SK-N-SH treated with all-trans-retinoic acid at 6 μM for 48 hours (cell line): ENCODE results near the gene AP3S1.
A peak's percentile ranks its signal among the peaks of the same experiment; 100 is the strongest.

Experiments used
- ATAC-seq: fragments of 200-7000 bp; cut with Tn5 transposase; 3 replicates; pipeline ENCODE4 v1.9.1; 2020; ENCODE audit warnings: mild to moderate bottlenecking, moderate library complexity
- ARNTL ChIP-seq: fragments of 450-650 bp; formaldehyde crosslinking; IDR thresholded peaks from 2 replicates; pipeline ENCODE4 v1.5.0; 2020; ENCODE audit warnings: low read depth, mild to moderate bottlenecking, moderate library complexity, borderline replicate concordance
- BACH2 ChIP-seq: fragments of 250-450 bp; sonication (Bioruptor Pico); IDR thresholded peaks from 2 replicates; pipeline ENCODE4 v1.9.0; 2021; ENCODE audit warnings: mild to moderate bottlenecking, borderline replicate concordance
- CSRNP3 ChIP-seq: fragments of 250-450 bp; sonication (Bioruptor Pico); IDR thresholded peaks from 2 replicates; pipeline ENCODE4 v1.5.1; 2021; ENCODE audit warnings: mild to moderate bottlenecking, moderate library complexity
- ESRRG ChIP-seq: fragments of 250-450 bp; sonication (Bioruptor Pico); IDR thresholded peaks from 2 replicates; pipeline ENCODE4 v1.6.1; 2021; ENCODE audit warnings: mild to moderate bottlenecking
- GLIS3 ChIP-seq: fragments of 250-450 bp; sonication (Bioruptor Pico); IDR thresholded peaks from 2 replicates; pipeline ENCODE4 v1.5.0; 2020; ENCODE audit warnings: mild to moderate bottlenecking, moderate library complexity
- OSR1 ChIP-seq: fragments of 250-450 bp; sonication (Bioruptor Pico); IDR thresholded peaks from 2 replicates; pipeline ENCODE4 v1.8.0; 2022; ENCODE audit warnings: moderate library complexity, mild to moderate bottlenecking, inconsistent platforms
- PATZ1 ChIP-seq: fragments of 250-450 bp; sonication (Bioruptor Pico); IDR thresholded peaks from 2 replicates; pipeline ENCODE4 v1.8.0; 2020; ENCODE audit warnings: mild to moderate bottlenecking, moderate library complexity, borderline replicate concordance
- POU6F1 ChIP-seq: fragments of 250-450 bp; sonication (Bioruptor Pico); IDR thresholded peaks from 2 replicates; pipeline ENCODE4 v1.8.0; 2021; ENCODE audit warnings: low read depth, mild to moderate bottlenecking, moderate library complexity, borderline replicate concordance
- PPARA ChIP-seq: fragments of 250-450 bp; sonication (Bioruptor Pico); IDR thresholded peaks from 2 replicates; pipeline ENCODE4 v1.5.0; 2020; ENCODE audit warnings: mild to moderate bottlenecking, borderline replicate concordance
- SNAI2 ChIP-seq: fragments of 250-450 bp; sonication (Bioruptor Pico); IDR thresholded peaks from 2 replicates; pipeline ENCODE4 v1.5.0; 2020; ENCODE audit warnings: mild to moderate bottlenecking, moderate library complexity
- TCF4 ChIP-seq: fragments of 250-450 bp; sonication (Bioruptor Pico); IDR thresholded peaks from 2 replicates; pipeline ENCODE4 v1.8.0; 2021; ENCODE audit warnings: mild to moderate bottlenecking, moderate library complexity, borderline replicate concordance
- TOX ChIP-seq: fragments of 250-450 bp; sonication (Bioruptor Pico); IDR thresholded peaks from 2 replicates; pipeline ENCODE4 v1.8.0; 2021; ENCODE audit warnings: mild to moderate bottlenecking, moderate library complexity, borderline replicate concordance
- TSHZ2 ChIP-seq: fragments of 250-450 bp; sonication (Bioruptor Pico); IDR thresholded peaks from 2 replicates; pipeline ENCODE4 v1.5.0; 2020; ENCODE audit warnings: mild to moderate bottlenecking, moderate library complexity
- ZFP3 ChIP-seq: fragments of 250-450 bp; sonication (Bioruptor Pico); IDR thresholded peaks from 2 replicates; pipeline ENCODE4 v1.5.0; 2020; ENCODE audit warnings: mild to moderate bottlenecking, moderate library complexity
- ZFP30 ChIP-seq: fragments of 450-650 bp; formaldehyde crosslinking; IDR thresholded peaks from 2 replicates; pipeline ENCODE4 v1.5.0; 2022; ENCODE audit warnings: mild to moderate bottlenecking, moderate library complexity
- ZNF565 ChIP-seq: fragments of 450-650 bp; formaldehyde crosslinking; conservative IDR thresholded peaks from 2 replicates; pipeline ENCODE4 v1.5.0; 2020; ENCODE audit warnings: low read depth, mild to moderate bottlenecking, moderate library complexity
- ZNF70 ChIP-seq: fragments of 450-650 bp; formaldehyde crosslinking; IDR thresholded peaks from 2 replicates; pipeline ENCODE4 v1.5.0; 2020; ENCODE audit warnings: mild to moderate bottlenecking, moderate library complexity

The AP3S1 gene

GRCh38 chr5:115940080-115940810, 98.5 kb downstream of the AP3S1 start:
- TF ChIP-seq BACH2 (CRISPR knock-in tag) (no peak), TOX (CRISPR knock-in tag) (no peak), ESRRG (CRISPR knock-in tag) (no peak), ARNTL (CRISPR knock-in tag) (no peak)
- TF ChIP-seq, all 23 proteins: peak for 0
- no peak for ATAC-seq

GRCh38 chr5:115941051-115941675, 99.4 kb downstream of the AP3S1 start:
- TF ChIP-seq SNAI2 (CRISPR knock-in tag) (no peak), OSR1 (CRISPR knock-in tag) (no peak), TOX (CRISPR knock-in tag) (no peak), POU6F1 (no peak)
- TF ChIP-seq, all 23 proteins: peak for 0
- peak; percentile 75 for ATAC-seq

- TF ChIP-seq ZNF70 (CRISPR knock-in tag) = no peak
- TF ChIP-seq BACH2 (CRISPR knock-in tag) = no peak
- TF ChIP-seq TSHZ2 (CRISPR knock-in tag) = no peak
- TF ChIP-seq PPARA = no peak
- no peak for TF ChIP-seq TCF4 (CRISPR knock-in tag)
- no peak for TF ChIP-seq SNAI2 (CRISPR knock-in tag)
- TF ChIP-seq ZFP3 = no peak
- no peak for TF ChIP-seq TOX (CRISPR knock-in tag)
- ATAC-seq = no peak
Measured at GRCh38 chr5:115944501-115944900, 102.8 kb downstream of the AP3S1 start.

GRCh38 chr5:115946655-115947054, 104.9 kb downstream of the AP3S1 start:
- TF ChIP-seq TSHZ2 (CRISPR knock-in tag) = no peak
- no peak for TF ChIP-seq OSR1 (CRISPR knock-in tag)
- TF ChIP-seq CSRNP3 (CRISPR knock-in tag) = no peak
- TF ChIP-seq PATZ1 (CRISPR knock-in tag) = no peak
- TF ChIP-seq ZFP30 (CRISPR knock-in tag) = no peak
- no peak for TF ChIP-seq GLIS3 (CRISPR knock-in tag)
- no peak for TF ChIP-seq ZNF565 (CRISPR knock-in tag)
- ATAC-seq = no peak
